RPMI8226 (cell line): ENCODE measurements around the gene TNFRSF1B.
A peak's percentile ranks its signal among the peaks of the same experiment; 100 is the strongest.

Experiments used
- DNase-seq: peaks from one replicate; pipeline ENCODE4 v3.0.0-alpha.2; 2015

Gene TNFRSF1B

DNA sequence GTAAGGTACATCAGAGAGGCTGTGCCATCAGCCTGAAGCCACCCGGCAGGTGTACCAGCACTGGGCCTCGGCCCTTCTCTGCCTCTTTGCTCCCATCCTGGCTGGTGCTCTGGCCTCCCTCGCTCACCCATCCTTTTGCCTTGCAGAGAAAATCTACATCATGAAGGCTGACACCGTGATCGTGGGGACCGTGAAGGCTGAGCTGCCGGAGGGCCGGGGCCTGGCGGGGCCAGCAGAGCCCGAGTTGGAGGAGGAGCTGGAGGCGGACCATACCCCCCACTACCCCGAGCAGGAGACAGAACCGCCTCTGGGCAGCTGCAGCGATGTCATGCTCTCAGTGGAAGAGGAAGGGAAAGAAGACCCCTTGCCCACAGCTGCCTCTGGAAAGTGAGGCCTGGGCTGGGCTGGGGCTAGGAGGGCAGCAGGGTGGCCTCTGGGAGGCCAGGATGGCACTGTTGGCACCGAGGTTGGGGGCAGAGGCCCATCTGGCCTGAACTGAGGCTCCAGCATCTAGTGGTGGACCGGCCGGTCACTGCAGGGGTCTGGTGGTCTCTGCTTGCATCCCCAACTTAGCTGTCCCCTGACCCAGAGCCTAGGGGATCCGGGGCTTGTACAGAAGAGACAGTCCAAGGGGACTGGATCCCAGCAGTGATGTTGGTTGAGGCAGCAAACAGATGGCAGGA is 24.5 kb upstream of the TNFRSF1B start:
- DNase-seq, result no peak

DNA sequence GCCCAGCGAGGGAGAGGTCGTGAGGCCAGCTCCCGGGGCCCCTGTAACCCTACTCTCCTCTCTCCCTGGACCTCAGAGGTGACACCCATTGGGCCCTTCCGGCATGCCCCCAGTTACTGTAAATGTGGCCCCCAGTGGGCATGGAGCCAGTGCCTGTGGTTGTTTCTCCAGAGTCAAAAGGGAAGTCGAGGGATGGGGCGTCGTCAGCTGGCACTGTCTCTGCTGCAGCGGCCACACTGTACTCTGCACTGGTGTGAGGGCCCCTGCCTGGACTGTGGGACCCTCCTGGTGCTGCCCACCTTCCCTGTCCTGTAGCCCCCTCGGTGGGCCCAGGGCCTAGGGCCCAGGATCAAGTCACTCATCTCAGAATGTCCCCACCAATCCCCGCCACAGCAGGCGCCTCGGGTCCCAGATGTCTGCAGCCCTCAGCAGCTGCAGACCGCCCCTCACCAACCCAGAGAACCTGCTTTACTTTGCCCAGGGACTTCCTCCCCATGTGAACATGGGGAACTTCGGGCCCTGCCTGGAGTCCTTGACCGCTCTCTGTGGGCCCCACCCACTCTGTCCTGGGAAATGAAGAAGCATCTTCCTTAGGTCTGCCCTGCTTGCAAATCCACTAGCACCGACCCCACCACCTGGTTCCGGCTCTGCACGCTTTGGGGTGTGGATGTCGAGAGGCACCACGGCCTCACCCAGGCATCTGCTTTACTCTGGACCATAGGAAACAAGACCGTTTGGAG is 23.7 kb upstream of the TNFRSF1B start:
- DNase-seq, result no peak

DNA sequence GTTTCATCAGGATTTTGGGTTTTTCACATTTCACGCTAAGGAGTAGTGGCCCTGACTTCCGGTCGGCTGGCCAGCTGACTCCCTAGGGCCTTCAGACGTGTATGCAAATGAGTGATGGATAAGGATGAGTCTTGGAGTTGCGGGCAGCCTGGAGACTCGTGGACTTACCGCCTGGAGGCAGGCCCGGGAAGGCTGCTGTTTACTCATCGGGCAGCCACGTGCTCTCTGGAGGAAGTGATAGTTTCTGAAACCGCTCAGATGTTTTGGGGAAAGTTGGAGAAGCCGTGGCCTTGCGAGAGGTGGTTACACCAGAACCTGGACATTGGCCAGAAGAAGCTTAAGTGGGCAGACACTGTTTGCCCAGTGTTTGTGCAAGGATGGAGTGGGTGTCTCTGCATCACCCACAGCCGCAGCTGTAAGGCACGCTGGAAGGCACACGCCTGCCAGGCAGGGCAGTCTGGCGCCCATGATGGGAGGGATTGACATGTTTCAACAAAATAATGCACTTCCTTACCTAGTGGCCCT is 23.1 kb upstream of the TNFRSF1B start:
- peak; percentile 88 for DNase-seq

DNA sequence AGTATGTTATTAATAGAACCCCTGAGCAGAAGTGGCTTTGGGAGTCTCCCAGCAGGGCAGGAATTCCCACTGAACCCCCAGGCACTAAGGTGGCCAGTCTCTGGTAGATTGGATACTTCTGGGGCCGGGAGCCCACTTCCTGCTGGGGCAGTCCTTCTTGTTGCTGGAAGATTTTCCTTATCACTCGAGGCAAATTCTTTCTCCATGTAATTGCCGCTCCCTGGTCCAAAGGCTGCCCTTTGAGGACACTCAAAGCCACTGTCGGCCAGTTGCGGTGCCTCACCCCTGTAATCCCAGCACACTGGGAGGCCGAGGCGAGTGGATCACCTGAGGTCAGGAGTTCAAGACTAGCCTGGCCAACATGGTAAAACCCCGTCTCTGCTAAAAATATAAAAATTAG is 22.6 kb upstream of the TNFRSF1B start:
- DNase-seq, result no peak

DNA sequence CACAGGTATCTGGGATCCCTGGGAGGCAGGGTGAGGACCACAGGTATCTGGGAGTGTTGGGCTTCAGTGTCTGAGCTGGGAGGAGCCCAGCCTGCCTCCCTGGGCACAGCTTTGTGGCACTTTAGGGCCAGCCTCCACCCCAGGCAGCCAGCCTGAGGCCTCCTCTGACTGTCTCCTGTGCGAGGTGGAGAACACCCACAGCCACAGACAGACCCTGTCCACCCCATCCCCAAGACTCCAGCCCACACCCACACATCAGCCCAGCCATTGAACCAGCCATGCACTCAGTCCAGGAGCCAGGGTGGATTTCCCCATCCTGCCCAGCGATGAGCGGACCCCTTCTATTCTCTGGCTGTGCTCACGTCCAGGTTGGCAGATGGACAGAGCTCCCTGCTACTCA is 21.8 kb upstream of the TNFRSF1B start:
- DNase-seq, result no peak

DNA sequence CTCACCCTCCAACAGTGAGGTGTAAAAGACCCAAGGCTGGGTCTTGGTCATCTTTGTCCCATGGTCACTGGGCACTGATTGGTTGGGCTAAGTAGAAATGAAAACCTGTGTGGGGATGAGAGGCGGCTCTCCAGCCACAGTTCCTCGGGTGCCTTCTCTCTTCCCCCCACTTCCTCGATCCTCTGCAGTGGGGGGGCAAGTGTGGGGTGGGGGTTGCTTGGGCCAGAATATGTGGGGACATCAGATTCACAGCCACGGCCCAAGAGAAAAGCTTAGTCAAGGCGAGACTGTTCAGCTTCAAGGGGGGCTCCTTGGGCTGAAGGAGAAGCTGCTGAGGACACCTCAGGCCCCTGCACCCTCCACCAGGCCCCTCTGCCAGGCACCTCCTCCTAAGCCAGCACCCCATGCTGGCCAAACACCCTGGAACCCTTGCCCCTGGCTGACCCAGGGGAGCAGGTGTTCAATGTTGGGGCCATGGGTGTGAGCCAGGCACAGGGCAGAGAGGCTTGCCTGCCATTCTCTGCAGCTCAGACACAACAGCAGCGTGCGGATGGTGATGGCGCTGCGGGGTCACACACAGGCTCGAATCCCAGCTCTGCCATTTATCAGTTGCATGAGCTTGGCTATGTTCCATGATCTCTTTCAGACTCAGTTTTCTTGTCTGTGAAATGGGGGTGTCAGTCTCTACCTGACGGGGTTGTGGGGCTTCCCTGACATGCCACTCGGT is 21.0 kb upstream of the TNFRSF1B start:
- DNase-seq, result no peak

DNA sequence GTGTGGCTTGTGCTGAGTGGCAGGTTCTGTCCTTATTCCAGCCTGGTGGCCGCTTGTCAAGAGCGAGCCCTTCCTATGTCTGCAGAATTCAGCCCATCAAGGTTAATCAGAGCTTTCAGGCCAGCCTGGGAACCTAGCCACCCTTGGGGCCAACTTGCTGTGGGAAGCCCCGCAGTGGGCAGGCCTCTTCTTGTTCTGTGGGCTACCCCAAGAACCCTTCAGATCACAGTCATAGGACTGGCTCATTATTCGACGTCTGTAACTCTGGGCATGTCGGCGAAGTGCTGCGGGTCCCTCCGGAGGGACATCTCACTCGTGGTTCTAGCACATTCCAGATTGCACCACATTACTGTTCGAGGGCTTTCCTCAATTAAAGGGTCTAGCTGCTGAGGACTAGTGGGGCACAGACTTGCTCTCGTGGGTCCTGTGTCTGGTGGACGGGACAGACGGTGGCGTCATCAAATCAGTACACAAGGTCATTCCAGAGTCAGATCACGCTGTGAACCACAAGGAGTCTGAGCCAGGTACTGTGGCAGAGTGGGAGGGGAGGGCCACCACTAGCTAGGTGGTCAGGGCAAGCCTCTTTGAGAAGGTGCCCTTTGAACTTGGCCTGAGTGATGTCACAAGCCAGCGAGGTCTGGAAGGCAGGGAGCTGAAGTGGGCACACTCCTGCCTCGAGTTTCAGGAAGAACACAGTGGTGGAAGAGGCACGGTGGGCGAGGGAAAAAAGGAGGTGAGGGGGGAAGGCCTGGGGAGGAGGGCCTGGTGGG is 20.3 kb upstream of the TNFRSF1B start:
- DNase-seq, result no peak

DNA sequence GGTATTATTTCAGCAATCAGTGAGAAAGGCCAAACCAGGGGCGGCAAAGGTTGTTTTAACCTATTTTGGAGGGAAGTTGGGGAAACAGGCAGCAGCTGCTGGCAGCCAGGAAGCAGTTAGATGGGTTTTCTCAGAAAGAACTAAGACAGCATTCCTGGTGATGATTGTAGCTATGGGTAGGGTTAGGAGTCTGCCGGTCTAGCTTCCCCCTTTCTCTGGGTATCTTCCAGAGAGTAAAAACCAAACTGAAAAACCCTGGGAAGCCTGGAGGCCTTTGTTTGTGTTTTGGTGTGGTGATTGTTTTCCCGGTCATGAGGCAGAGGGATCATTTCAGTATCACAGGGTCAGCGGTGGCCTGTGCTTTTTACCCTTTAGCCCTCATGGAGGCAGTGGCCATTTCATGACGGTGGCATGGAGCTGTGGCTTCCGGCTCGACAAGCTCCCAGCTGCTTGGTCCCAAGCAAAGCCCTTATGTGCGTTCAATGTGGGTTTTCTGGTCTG is 19.5 kb upstream of the TNFRSF1B start:
- DNase-seq, result no peak

DNA sequence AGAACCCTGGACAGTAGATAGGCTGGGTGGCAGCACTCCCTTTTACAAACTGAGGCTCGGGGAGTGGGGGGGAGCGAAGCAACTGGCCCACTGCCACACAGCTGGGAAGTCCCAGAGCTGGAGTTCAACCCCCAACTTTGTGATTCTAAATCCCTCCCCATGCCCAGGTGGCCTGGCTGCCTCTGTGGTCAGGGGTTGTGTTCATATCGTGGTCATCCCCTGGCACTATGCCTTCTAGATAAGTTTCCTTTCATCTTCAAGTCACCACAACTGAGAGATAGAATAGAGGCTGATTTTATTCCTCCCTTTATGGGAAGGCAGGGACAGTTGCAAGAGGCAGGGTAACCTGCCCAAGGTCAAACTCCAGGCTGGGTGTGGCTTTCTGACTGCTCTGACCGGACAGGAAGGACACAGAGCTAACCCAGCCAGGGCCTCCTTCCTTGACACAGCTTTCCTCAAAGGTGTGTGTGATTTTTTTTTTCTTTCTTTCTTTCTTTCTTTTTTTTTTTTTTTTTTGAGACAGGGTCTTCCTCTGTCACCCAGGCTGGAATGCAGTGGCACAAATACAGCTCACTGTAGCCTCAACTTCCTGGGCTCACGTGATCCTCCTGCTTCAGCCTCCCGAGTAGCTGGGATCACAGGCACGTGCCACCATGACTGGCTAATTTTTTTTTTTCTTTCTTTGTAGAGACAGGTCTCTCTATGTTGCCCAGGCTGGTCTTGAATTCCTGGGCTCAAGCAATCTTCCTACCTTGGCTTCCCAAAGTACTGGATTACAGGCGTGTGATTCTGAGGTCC is 18.4 kb upstream of the TNFRSF1B start:
- peak; percentile 85 for DNase-seq

DNA sequence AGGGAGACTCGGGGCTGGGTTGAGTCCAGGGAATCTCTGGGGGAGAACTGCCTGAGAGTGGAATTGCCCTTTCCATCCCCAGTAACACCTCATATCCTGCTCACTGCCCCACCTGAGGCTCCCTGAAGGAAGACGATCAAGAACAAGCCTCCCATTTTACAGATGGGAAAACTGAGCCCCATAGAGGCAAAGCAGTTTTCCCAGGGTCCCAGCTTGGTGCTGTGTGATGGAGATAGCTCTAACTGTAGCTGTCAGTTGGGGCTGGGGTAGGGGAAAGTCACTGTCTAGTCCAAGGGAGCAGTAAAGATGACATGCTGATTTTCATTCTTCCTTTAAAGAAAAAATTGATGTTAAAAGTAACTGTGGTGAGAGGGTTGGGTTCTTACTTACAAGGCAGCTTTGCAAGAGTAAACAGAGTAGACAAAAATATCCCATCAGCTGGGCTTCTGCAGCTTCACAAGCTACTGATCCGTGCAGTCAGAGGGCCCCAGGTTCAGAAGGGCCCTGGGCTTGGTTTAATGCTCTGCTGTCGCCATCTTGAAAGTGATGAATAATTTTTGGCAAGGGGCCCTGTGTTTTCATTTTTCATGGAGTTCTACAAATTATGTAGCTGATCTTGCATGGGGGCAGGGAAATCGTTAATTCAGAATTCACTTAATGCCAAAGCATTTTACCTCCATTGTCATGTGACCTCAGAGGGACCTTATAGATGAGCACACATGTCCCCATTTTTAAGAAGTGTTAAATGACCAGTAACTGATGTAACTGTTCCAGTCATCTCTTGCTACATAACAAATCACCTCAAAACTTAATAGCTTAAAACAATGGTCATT is 17.6 kb upstream of the TNFRSF1B start:
- DNase-seq, result peak; percentile 34

DNA sequence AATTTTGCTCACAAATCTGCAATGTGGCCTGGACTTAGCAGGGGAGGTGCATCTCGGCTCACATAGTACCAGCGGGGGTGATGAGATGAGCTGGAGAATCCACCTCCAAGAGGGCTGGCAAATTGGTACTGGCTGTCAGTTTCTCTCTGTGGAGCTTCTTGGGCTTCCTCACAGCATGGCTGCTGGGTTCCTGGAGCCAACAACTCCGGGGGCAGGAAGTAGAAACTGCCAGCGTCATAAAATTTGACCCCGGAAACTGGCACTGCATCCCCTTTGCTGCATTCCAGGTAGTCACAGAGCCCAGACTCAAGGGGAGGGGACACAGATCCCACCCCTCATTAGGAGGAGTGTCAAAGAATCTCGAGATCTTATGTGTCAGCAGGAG is 17.0 kb upstream of the TNFRSF1B start:
- no peak for DNase-seq

DNA sequence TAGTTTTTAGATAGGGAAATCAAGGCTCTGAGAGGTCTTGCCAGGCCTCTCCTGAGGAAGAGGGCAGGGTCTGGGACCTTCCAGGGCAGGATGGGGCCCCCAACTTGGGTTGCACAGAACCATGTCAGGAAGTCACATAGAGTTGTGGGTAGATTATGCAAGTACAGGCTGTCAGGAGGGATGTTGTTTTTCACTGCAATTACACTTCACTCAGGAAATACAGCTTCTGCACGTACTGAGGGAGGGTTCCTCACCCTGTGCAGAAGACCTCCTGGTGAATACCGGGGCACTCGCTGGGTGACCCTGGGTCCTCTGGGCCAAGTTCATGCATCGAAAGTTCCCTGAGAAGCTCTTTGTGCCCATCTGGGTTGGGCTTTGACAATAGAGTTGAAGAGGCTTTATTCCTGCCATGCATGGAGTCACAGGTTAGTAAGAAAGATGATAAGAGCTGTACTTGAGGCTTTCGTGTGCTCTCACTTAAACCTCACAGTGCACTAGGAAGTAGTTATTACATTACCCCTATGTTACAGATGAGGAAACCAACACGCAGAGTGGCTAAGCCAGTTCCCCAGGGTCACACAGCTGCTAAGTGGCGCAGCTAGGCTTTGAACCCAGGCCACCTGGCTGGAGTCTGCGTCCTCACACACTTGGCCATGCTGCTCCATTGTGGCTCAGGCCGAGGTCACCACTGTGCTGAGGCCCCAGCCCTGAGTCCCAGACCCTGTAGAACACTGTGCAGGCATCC is 16.2 kb upstream of the TNFRSF1B start:
- DNase-seq, result no peak

DNA sequence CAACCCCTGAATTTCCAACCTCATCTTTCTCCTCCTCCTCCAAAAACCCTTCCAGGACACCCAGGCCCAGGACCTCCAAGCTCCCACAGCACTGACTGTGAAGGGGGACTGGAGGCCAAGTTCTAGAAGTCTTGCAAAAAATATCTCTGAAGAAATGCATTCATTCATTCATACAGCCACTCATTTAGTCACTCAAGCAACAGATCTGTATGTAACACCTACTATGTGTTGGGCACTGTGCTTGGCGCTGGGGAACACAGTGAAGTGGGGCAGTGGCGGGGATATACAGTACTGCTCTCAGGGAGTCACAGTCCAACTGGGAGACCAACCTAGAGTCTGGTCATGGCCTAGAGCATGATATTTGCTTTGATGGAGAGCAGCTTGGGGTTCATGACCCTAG is 15.3 kb upstream of the TNFRSF1B start:
- DNase-seq, result no peak

DNA sequence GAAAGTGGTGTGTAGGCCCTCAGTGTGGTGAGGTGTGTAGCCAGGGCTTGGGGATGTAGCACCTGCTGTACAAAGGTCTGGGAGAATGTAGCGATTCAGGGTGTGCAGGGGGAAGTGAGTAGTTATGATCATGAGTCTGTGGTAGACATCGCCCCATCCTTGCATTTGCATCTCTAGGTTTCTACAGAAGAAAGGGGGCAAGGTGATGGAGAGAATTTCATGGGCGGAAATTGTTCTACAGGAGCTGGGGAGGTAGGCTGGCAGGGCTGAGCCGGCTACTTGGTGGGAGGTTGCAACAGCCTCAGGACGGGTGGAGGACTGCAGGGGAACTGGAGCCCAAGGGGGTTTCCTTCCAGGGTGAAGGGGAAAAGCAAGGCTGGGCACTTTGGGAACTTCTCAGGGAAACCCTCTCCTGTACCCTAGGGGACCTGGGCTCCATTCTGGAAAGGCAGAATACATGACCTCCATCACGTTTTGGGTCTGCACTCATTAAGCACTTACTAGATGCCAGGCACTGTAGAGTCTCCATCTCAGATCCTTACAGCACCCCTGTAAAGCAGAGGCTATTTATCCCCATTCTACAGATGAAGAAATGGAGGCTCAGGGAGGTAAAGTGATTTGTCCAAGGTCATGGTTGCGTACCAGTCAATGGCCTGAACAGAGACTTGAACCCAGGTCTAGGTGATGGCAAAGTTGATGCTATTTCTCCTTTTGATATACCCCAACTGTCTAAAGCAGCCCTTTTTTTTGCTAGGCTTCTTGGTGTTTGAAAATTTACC is 14.5 kb upstream of the TNFRSF1B start:
- DNase-seq, result peak; percentile 35

DNA sequence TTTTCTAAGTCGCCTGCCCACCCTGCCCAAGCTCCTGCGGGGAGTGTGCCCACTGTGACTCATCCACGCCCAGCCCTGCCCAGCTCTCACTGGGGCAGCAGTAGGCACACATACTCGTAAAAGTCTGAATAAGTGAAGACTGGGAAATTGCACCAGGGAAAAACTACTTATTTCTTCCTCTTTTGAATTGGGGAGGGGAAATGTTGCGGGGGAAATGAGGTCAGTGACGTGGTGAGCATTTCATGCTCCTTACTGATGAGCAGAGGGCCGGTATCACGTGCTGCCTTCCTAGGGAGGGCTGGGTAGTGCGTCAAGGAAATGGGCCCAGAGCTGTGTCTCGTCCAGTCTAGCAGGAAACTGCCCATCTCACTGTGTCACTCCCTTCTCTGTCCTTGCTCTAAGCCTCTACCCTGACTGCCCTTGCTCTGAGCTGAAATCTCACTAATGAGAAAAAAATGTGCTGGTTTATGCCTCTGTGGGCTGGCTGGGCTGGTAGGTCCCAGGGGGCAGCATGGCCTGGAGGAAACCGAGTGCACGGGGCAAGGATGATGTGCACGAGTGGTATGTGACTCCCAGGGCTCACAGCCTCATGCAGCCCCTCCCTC is 13.5 kb upstream of the TNFRSF1B start:
- DNase-seq, result no peak

DNA sequence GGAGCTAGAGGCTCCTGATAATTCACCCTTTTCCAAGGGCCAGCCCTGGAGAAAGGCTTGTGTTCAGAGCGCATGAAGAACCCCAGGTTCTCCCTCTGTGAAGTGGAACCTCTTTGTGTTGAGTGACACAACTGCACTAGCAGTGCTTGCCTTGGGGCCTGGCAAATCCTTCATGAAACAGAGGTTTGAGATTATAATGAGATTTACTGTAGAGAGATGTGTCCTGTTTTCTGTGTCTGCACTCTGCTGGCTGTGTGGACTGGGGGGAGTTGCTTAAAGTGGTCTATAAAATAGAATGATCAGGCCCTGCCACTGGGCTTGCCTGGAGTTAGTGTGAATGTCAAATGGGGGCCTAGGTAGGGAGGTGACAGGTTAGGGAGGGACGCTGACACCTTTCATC is 11.5 kb upstream of the TNFRSF1B start:
- DNase-seq, result no peak

DNA sequence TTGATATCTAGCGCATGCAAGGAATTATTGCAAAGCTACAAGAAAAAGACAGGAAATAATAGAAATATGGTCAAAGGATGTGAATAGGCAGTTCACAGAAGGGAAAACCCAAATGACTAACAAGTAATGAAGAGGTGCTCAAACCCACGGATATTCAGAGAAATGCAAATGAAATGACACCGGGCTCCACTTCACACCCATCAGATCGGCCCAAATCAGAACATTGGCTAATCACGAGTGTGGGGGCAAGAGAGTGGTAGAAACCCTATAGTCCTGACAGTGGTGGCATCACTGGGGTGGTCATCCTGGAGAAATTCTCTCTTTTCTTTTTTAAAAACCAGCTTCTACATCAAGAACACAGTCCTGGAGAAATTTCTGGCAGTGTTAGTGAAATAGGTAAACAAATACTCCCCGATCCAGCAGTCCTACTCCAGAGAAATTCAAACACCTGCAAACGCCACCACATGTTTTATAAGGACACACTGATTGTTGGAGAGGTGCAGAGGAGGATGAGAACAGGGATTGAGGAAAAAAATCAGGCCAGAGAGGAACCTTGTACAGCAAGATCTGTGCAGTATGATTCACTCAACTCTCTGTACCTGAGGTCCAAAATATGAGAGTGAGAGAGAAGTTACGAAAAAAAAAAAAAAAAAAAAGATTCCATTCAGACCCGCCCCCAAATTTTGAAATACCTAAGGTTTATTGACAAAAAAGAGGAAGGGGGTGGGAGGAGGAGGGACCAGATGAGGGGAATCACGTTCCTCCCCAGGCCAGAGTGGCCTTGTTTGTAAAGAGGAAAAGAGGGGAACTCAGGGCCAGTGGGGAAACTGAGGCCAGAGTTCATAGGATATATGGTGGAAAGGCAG is 9.2 kb upstream of the TNFRSF1B start:
- no peak for DNase-seq
